Stimulated activated CD4-positive, alpha-beta T cell treated with anti-CD3 and anti-CD28 coated beads, TNF-alpha, amount 100 ng/mL, for 4 hours (primary cell): Measurements from ENCODE around the gene HMG20A.
A peak's percentile ranks its signal among the peaks of the same experiment; 100 is the strongest.
"Not testable (repeated sequence)": the region's sequence is repeated elsewhere in the genome, so short reads cannot be mapped to it uniquely, and the experiment has no call there.

Source experiments
- DNase-seq, 3 experiments: peaks; one replicate each; pipeline ENCODE4 v3.0.0-alpha.2; 2020; ENCODE audit warnings: low read depth in 3 of 3

Gene HMG20A

DNA sequence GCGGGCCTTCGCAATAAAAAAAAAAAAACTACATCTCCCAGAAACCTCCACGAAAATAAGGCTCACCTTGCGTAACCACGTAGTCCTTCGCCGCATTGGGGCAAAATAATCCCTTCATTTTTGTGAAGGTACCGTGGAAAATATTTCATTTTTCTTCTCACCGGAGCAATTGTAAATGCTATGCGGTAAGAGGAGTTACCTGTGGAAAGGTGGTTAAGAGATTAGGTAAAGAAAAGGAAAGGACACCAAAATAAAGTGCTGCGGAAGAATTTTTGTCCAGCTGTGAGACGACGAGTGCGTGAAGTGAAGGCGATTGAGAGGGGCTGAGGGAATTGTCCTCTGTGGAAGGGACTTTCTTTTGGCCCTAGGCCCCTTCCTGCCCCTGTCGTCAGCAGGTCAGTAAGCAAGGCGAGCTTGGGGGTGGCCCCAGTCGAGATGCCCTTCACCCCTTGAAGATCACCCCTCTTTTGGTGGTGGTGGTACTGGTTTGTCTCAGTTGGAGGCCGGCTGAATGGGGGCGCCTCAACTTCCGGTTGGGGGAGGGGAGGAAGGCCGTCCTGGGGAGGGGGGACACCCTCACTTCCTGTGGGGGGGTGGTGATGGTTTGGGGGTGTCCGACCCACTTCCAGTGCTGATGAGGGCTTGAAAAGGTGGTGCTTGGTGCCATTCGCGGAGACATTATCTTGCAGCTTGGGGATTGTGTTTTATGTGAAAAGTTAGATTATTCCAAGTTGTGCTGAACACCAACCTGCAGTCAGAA is at the start of gene HMG20A:
Gene HMG20A, plus strand, starts transcription at position 279 of the 760 bp plus-strand sequence. CDS start 37,520 bp downstream, outside the sequence.
- peak in 2 of 3 experiments; percentile 33 to 44 for DNase-seq

DNA sequence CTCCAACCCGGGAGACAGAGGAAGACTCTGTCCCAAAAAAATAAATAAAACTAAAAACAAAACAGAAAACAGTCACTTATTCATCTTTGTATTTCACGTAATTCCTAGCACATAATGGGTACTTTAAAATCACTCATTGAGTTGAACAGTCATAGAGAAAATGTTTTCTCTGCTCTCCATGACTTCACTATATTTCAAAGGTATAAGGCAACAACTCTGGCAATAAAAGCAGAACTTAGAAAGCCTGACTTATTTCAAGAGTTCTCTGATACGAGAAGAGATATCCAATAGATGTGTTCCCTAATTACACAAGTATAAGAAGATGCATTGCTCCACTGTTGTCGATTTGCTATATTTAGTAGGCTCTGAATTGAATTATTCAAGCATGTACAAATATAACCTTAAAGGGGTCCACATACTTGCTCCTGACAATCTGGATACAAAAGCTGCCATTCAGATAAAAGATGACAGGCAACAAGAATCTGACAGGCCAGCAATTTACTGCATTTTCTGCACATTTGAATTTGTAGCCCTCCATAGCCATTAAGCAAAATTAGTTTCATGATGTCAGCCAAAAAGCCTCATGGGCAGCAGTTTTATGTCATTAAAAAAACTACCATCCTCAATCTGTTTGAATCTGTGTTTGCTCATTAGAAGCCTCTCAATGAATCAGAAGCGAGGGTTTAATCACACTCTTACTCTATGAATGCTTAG is 48.7 kb upstream of the HMG20A start:
- DNase-seq = no peak

DNA sequence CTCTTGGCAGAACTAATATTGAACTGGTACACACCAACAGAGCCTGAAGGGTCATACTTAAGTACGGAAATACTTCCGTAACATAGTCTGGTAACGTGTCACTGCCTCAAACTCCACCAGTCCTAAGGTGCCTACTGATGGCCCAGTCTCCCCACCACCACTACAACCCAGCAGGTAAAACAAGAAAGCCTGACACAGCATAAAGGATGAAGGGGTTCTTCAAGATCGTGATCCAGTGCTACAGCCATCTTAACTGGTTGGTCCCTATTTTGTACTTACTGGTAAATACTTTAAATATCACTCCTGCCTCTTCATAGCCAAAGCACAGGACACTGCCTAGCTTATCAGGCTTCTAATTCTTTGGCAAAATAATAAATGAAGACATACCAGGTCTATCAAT is 47.2 kb upstream of the HMG20A start:
- no peak for DNase-seq

DNA sequence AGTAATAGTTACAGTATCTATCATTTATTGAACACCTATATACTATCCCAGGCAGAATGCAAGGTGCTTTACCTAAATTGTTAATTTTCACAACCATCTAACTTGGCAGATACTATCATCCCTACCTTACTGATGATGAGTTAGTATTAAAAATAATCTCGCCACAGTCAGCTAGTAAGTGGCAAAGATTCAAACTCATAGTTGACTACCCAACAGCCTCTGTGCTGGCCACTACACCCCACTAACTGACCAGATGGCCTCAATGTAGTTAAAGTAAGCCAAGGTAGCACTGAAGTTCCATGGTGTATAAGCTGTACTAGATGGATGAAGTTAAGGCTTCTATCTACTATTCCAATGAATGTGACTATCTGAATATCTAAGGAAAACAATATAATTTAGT is 45.6 kb upstream of the HMG20A start:
- DNase-seq = no peak

DNA sequence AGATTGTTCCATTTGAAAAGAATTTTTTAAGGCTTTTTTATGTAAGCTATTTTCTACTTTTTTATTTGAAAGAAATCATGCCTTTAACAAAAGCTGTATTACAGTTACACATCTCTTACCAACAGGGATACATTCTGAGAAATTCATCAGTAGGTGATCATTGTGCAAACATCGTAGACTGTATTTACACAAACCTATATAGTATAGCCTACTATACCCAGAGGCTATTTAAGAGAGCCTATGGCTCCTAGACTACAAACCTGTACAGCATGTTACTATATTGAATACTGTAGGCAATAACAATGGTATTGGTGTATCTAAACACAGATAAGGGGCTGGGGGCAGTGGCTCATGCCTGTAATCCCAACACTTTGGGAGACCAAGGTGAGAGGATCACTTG is 43.9 kb upstream of the HMG20A start:
- DNase-seq = no peak

DNA sequence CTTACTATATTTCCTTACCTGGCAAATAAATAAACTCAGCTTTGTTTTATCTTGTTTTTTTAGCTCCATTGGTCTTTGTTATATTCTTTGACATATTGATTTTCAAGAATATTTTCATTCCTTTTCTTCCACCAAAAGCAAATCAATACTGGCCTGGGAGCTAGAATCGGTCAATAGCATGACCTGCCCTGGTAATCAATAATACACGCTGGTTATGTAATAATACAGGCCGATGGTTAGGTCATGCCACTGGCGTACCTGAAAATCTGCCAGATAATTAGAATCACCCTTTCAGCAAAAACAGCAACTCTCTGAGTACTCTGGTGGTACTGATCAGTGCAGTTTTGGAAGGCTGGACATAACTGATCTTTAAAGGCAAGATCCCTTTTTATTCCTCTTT is 40.7 kb upstream of the HMG20A start:
- DNase-seq = no peak

DNA sequence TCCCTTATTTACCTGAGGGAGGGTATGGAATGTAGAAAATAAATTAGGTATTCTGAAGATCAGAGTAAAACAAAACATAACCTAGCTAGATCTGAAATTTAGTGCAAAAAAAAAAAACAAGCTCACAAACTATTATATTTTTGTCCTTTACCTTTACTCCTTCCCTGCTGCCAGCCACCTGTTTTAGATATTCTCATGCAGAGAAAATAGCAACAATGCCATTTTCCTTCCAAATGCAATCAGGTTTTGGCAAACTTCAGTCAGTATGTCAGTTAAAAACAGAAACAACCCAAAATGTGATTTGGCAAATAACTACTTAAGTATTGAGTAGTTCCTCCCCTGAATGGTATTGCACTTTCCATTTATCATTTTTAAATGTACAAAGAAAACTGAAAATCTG is 36.6 kb upstream of the HMG20A start:
- no peak for DNase-seq

DNA sequence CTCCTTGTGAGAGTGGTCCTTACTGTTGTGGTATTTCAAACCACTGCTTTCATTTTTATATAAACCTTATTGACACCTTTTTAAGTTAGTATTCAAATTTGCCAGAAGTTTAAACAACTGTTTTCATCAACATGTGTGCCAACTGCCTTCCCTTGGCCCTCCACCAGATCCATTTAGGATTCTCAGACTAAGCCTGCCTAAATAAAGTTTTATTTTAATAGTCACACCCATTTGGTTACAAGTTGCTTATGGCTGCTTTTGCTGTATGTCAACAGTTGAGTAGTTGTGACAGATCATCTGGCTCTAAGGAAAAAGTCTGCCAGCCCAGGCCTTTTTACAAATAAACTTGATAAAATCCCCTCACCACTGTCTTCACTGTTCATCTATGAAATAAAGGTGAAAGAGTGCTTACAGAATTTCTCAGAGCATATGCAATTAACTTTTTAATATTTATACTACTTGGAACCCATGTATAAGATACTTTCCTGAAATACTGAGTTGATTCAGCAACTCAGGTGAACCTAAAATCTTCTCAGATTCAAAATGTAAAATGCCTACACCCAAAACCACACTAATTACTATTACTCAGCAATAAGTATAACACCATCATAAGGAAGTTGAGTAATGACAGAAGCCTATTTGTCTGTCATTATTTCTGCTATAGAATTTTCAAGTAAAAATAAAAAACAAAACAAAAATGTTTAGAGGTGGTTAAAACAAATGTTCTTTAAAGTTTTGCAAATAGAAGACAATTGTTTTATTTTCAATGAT is 35.9 kb upstream of the HMG20A start:
- DNase-seq = no peak

DNA sequence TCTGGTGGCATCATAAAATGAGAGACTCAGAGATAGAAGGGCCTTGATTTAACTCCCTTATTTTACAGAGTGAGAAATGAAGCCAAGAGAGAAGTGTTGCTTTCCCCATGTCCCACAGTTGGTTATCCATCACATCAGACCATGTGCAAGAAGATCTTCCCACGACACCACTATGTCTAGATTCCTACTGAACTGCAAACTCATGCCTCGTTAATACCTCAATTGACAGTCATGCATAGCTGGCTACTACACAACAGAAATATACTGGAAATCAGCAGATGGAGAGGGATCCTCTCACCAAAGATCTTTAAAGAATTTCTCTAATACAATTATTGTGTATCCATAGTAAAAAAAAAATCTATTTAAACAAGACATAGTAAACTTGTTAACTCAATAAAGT is 34.1 kb upstream of the HMG20A start:
- no peak for DNase-seq

DNA sequence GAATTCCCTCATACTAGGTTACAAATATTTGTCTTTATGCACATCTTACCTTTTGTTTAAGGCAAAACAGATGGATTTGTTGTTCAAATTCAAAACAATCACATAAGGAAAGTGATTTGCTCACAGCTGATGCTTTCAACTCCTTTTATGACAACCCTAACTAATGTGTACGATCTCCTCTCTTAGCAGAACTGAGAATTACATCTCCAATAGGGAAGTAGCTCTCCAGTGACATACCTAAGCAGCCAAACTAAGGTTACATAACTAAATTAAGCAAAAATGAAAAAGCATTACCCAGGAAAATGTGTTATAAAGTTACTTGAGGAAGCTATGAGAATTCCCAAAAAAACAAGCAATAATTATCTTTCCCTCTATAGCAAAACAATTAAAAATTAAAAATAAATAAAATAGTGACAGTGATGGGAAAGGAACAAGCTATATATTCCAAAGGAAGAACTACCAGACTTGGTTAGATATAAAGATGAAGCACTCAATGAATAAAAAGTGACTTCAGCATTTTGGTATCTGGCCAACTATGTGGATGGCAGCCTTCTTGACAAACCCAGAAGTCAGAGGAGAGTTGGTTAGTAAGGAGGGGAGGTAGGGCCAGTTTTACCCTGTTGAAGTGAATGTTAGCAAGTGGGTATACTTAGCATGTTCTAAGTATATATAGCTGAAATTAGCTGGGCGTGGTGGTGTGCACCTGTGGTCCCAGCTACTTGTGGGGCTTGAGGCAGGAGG is 33.2 kb upstream of the HMG20A start:
- no peak for DNase-seq

DNA sequence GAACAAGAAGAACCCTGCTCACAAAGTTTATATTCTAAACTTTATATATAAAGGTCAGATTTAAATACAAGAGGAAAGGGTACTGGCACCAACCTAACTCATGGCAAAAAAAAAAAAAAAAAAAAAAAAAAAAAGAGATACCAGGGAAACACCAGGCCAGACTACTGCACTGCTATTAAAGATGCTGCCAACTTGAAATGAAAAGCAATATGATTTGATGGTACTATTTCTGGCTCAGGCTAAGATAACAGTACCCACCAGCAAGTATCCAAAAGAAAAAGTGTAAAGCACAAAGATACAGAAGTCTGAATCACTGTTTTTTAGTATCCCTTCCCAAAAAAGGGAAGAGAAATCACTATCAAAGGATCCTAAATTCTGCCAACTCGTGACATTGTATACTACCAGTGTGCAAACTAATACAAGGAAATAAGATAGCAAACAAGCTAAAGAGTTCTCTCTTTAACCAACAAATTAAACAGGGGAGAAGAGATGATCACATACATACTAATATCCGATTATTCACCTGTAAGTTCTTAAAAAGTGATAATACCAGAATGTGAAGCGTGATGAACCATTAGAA is 29.2 kb upstream of the HMG20A start:
- DNase-seq = no peak

DNA sequence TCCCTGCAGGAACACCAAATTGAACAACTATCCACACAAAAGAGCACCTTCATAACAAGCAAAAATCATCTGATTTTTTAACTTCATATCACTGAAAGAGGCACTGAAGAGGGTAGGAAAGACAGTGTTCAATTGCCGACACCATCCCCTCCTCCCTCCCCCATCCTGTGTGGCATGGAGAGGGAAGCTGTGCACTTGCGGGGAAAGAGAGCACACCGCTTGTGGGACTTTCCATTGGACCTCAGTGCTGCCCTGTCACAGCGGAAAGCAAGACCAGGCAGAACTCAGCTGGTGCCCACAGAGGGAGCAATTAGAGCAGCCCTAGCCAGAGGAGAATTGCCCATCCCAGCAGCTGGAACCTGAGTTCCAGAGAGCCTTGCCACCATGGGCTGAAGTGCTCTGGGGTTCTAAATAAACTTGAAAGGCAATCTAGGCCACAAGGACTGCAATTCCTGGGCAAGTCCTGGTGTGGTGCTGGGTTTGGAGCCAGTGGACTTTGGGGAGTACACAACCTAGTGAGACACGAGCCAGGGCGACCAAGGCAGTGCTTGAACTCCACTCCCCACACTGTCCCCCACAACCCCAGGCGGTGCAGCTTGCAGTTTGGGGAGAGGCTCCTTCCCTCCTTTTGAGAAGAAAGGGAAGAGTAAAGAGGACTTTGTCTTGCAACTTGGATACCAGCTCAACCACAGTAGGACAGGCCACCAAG is 27.8 kb upstream of the HMG20A start:
- no peak for DNase-seq

DNA sequence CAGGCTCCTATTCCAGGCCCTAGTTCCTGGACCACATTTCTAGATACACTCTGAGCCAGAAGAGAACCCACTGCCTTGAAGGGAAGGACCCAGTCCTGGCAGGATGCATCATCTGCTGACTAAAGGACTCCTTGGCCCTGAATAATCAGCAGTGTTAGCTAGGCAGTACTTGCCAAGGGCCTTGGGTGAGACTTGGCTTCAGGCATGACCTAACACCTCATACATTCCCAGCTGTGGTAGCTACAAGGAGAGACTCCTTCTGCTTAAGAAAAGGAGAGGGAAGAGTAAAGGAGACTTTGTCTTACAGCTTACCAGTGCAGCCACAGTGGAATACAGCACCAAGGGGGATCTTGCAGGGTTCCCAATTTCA is 27.2 kb upstream of the HMG20A start:
- no peak for DNase-seq

DNA sequence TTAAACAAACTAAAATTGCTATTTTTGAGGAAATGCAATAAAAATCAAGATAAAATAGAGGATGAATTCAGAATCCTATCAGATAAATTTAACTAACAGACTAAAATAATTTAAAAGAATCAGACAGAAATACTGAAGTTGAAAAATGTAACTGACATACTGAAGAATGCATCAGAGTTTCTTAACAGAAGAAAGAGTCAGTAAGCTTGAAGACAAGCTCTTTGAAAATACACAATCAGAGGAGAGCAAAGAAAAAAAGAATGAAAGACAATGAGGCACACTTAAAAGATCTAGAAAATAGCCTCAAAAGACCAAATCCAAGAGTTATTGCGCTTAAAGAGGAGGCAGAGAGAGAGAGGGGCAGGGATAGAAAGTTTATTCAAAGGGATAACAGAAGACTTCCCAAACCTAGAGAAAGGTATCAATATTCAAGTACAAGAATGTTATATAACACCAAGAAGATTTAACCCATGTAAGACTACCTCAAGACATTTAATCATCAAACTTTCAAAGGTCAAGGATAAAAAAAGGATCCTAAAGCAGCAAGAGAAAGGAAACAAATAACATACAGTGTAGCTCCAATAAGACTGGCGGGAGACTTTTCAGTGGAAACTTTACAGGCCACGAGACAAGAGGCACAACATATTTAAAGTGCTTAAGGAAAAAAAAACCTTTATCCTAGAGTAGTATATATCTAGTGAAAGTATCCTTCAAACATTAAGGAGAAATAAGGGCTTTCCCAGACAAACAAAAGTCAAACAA is 25.5 kb upstream of the HMG20A start:
- DNase-seq = no peak

DNA sequence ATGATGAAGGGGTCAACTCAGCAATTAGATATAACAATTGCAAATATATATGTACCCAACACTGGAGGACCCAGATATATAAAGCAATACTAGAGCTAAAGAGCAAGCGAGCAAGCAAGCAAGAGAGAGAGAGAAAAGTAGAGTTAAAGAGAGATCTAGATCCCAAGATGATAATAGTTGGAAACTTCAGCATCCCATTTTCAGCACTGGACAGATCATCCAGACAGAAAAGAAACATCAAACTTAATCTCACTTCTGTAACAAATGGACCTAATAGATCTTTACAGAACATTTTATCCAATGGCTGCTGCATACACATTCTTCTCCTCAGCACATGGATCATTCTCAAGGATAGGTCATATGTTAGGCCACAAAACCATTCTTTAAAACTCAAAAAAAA is 24.0 kb upstream of the HMG20A start:
- DNase-seq = no peak

DNA sequence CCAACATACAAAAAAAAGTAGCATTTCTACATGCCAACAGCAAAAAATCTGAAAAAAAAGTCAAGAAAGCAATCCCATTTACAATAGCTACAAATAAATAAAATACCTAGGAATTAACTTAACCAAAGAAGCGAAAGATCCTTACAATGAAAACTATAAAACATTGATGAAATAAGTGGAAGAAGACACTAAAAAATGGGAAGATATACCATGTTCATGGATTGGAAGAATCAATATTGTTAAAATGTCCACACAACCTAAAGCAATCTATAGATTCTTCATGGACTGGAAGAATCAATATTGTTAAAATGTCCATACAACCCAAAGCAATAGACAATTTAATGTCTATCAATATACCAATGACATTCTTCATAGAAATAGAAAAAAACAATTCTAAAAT is 21.8 kb upstream of the HMG20A start:
- DNase-seq = no peak

DNA sequence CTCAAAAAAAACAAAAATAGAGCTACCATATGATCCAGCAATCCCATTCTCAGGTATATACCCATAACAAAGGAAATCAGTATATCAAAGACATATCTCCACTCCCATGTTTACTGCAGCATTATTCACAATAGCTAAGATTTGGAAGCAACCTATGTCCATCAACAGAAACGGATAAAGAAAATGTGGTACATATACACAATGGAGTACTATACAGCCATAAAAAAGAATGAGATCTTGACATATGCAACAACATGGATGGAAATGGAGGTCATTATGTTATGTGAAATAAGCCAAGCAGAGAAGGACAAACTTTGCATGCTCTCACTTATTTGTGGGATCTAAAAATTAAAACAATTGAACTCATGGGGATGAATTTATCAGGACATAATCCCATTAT is 20.4 kb upstream of the HMG20A start:
- no peak for DNase-seq

DNA sequence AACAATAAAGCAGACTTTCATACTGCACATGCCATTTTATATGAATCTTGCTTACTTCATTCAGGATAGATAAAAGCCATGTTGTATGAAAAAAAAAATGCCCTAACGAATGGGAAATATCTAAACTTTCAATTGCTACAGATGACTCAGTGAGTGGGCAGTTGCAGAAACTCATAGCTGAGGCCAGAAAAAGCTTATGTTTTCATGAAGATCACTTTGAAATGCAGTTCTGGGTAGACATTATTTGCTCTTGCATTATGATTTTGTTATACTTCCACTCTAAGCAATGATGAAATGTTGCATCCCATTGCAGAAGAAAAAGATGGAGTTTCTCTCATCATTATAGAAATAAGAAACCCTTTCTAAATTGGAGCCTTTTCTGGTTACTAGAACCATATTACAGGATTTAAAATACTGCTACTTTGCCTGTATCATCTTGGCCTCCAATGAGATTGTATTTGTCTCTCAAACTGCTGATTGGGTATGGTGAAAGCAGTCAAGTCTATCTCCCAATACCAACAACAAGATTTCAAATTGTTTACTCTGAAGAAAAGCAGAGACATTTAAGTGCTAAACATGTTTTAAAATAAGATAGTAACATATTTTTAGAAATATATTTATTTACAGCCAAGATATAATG is 17.8 kb upstream of the HMG20A start:
- no peak for DNase-seq

DNA sequence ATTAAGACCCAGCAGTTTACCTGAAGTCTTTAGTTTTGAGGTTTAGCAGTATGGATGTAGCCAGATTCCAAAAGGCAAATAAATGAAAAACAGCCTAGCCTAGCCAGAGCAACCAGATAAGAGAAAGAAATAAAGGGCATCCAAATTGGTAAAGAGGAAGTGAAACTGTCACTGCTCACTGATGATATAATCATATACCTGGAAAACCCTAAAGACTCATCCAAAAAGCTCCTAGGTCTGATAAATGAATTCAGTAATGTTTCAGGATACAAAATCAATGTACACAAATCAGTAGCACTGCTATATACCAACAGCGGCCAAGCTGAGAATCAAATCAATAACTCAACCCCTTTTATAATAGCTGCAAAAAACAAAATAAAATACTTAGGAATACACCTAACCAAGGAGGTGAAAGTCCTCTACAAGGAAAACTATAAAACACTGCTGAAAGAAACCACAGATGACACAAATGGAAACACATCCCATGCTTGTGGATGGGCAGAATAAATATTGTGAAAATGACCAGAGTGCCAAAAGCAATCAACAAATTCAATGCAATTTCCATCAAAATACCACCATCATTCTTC is 14.4 kb upstream of the HMG20A start:
- DNase-seq = not testable (repeated sequence)
